ENCODE data around the gene TRA2B.
A peak's percentile ranks its signal among the peaks of the same experiment; 100 is the strongest.

The TRA2B gene

GRCh38 chr3:185950728-185951127, 12.9 kb upstream of the TRA2B start:
- DNase-seq (ENCODE audit: low read depth) = no peak

GRCh38 chr3:185949515-185949914, 11.7 kb upstream of the TRA2B start:
- DNase-seq (ENCODE audit: low read depth) = no peak

GRCh38 chr3:185948292-185948691, 10.5 kb upstream of the TRA2B start:
- DNase-seq (ENCODE audit: low read depth) = no peak

DNA sequence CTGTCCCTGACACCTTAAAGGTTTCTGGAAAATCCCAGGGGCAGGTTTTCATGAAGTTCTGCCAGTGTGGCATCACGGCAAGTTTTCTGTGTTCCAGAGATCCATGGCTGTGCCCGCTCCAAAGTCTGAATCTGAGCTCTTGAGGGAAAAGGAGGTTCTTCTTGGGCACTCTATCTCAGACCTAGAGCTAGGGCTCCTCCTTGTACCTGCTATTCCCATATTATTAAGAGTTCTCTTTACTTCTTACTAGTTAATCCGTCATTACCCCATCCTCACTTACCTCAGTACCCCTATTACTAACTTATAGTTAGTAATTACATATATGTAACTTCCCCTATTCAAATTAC, 5.9 kb upstream of the TRA2B start:
- DNase-seq (ENCODE audit: low read depth) = no peak

DNA sequence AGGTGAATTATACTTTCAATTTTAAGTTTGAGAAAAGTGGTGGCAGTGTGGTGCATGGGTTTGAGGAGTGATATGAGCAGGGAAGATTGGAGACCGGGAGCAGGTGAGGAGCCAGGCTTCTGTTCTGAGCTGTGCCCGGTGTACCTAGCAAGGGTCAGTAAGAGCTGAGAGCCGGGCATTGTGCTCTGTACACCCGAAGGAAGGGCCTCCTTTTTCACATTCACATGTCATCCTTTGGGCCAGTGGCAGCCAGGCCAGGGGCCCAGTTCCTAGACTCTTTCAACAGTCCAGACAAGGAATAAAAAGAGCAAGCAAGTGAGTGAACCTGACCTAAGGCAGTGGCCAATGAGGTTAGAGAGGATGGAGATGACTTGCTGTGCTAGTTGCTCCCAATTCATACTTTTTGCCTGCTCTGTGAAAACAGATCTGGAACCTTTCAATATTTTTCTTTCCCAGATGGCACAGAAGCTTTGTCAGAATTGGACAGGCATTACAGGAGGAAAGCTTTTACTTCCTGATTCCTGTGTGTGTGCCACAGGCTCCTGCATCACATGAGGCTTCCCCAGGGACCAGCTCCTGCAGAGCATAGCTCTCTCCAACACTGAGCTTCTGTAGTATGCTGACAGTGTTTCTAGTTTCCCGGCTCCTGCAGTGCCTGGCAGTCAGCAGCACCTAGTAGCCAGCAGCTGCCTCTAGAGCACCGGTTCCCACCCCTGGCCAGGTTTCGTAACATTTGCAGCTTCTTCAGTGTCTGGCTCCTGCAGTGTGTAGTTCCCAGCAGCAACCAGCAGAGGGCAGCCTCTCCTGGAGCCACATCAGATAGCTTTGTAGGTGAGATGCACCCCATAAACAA, 5.3 kb upstream of the TRA2B start:
- peak; percentile 79 for DNase-seq (ENCODE audit: low read depth)

- no peak for DNase-seq (ENCODE audit: low read depth)
These were observed 4.6 kb upstream of the TRA2B start for GRCh38 chr3:185942396-185942795.

GRCh38 chr3:185940951-185941350, 3.1 kb upstream of the TRA2B start:
- DNase-seq (ENCODE audit: low read depth) = no peak

GRCh38 chr3:185939721-185940120, 1.9 kb upstream of the TRA2B start:
- DNase-seq (ENCODE audit: low read depth) = no peak

DNA sequence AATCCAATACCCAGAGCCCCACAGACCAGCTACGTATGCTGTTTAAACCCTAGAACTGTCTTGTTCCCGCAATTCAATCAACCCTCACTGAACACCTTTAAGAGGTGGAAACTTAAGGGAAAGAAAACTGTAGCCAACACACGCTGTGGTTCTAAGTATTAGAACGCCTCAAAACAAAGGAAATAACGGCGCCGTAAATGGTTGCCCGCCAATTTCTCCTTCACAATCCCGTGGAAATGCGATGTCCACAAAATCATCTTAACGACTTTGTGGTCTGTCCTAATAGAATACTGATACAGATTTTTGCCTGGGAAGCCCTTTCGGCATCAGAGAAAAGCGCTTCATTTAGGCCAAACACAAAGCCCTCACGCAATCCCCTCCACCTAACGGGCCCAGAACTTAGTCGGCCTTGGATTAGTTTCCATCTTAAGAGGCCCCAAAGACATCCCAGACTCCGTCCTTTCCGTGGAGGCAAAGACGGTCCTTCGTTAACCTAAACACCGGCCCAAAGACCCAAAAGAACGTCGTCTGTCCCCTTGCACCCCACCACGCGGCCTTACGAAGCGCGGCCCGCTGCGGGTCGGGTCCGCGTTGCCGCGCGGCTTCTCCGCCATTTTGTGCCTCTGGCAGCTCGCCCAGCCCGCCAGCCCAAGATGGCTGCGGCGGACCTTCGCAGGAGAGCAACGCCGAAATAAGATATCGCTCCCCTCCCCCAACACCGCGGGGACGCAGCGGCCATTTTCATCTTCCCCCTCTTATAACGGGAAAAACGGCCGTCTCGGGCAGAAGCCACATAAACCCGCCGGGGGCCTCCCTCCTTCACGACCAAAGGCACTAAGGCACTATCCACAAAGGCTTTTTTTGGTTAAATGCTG, 763 bp downstream of the TRA2B start:
- DNase-seq (ENCODE audit: low read depth) = peak; percentile 91

DNA sequence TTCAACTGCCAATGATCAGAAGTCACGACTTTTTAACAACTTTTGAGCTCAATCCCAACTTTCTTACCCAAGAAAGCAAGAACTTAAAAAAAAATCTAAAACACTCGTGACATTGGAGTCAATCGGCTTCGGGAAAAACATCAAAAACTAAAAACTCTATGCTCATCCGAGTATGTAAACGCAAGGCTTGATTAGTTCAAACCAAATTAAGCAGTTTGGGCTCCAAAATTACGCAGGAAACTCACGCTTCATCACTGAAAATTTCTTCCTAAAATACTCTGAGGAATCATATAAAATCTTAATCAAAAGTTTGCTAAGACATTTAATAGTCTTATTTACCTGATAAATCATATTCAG, 1.6 kb downstream of the TRA2B start:
- no peak for DNase-seq (ENCODE audit: low read depth)

GRCh38 chr3:185935465-185936272, 2.1 kb downstream of the TRA2B start:
- DNase-seq (ENCODE audit: low read depth) = peak; percentile 51

DNA sequence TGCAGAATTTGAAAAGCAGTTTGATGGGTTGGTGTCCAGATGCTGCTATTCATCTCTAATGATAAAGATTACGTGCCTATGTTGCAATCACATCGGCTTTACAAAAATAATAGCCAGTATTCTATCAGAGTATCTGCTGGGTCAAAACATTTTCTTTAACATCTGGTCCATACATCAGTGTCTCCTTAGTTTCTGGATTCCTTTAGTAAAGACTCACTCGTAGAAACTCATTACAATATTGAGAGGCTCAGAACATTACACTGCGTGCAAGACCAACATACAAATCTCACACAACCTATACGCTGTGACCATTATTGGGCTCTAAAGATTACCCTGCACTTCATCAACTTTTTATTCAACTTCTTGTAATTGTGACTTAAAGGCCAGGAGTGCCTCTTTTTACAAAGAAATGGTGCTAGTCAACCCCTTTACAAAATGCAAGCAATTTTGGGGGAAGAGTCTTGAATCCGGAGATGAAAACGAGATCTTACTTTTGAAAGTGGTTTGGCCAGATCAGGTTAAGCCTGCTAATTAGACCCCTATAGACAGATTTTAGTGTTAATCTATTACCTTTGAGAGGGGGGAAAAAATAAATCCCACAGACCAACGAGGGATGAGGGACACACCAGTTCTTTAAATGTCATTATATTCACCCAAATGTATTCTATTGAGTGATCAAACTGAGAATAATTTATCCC, 2.9 kb downstream of the TRA2B start:
- DNase-seq (ENCODE audit: low read depth) = peak; percentile 33

DNA sequence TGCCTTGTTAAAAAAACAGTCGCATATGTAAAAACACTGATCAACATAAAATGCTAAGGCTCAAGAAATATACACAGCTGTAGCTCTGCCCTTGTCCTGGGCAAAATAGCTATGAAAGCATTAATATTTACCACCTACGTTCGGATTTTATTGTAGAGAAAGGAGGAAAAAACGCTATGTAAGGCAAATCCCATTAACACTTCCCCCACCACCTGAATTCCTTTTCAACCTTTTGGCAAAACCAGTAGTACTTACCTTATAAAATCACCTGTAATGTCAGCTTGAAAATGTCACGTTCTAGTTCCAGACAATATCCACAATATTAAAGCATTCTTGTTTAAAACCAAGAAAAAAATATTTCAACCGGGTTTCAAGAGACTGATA, 3.6 kb downstream of the TRA2B start:
- no peak for DNase-seq (ENCODE audit: low read depth)

- no peak for DNase-seq (ENCODE audit: low read depth)
These were observed 4.2 kb downstream of the TRA2B start for GRCh38 chr3:185933374-185934173.

GRCh38 chr3:185931777-185932612, 5.8 kb downstream of the TRA2B start:
- no peak for DNase-seq (ENCODE audit: low read depth)

- DNase-seq (ENCODE audit: low read depth) = peak; percentile 67
These were observed 7.3 kb downstream of the TRA2B start for GRCh38 chr3:185930393-185931107.

GRCh38 chr3:185929192-185930151, 8.3 kb downstream of the TRA2B start:
- DNase-seq (ENCODE audit: low read depth) = peak; percentile 51

GRCh38 chr3:185928496-185928895, 9.3 kb downstream of the TRA2B start:
- DNase-seq (ENCODE audit: low read depth) = no peak
